Naive B cell (primary cell): Measurements from ENCODE around the gene OOSP2. TPM values are rescaled to one million over a fixed set of nuclear protein-coding genes. Genes with fewer than 3 reads are reported as not detected.

Experiments
- ATAC-seq, 2 donors: fragments of 150-1000 bp; cut with Tn5 transposase; 2 replicates each; pipeline ENCODE4 v1.10.0; 2021; ENCODE audit warnings: low read depth in 2 of 2, mild to moderate bottlenecking in 2 of 2, moderate library complexity in 2 of 2
- DNase-seq: peaks from one replicate; pipeline ENCODE4 v3.0.0; 2022
- H3K27ac Mint-ChIP-seq, 6 donors: one replicate each; pipeline ENCODE4 v1.8.0; 2020 to 2022; ENCODE audit warnings: mild to moderate bottlenecking in 6 of 6, mixed read lengths in 6 of 6, moderate library complexity in 5 of 6, inconsistent platforms in 2 of 6
- H3K27me3 Mint-ChIP-seq, 3 donors: one replicate each; pipeline ENCODE4 v1.8.0; 2021 to 2022; ENCODE audit warnings: mixed read lengths in 3 of 3, mild to moderate bottlenecking in 1 of 3
- H3K36me3 Mint-ChIP-seq, 2 donors: one replicate each; pipeline ENCODE4 v1.8.0; 2020 to 2022; ENCODE audit warnings: mixed read lengths in 2 of 2, inconsistent platforms in 1 of 2, mild to moderate bottlenecking in 1 of 2
- H3K4me1 Mint-ChIP-seq, 3 donors: one replicate each; pipeline ENCODE4 v1.8.0; 2020 to 2022; ENCODE audit warnings: mixed read lengths in 3 of 3, inconsistent platforms in 1 of 3, mild to moderate bottlenecking in 1 of 3, moderate library complexity in 1 of 3
- H3K4me3 Mint-ChIP-seq, 8 donors: one replicate each; pipeline ENCODE4 v1.8.0; 2020 to 2022; ENCODE audit warnings: mild to moderate bottlenecking in 8 of 8, mixed read lengths in 8 of 8, moderate library complexity in 8 of 8, inconsistent platforms in 2 of 8
- H3K9me3 Mint-ChIP-seq, 7 donors: one replicate each; pipeline ENCODE4 v1.8.0; 2020 to 2022; ENCODE audit warnings: mixed read lengths in 7 of 7, mild to moderate bottlenecking in 5 of 7, inconsistent platforms in 2 of 7, moderate library complexity in 1 of 7
- polyA plus RNA-seq, 6 donors: library from polyadenylated mRNA; unstranded; fragments of 300-500 nt; fragmentation: Illumina TruSeq; gene quantifications; one replicate each; pipeline ENCODE4 v1.2.3, GENCODE V29; 2021; ENCODE audit warnings: low read depth in 6 of 6

OOSP2 gene
- polyA plus RNA-seq, 6 donors from 2014 or later = not detected

- Mint-ChIP-seq H3K4me3 (no peak within 1 kb of the TSS), H3K27me3 (peaks cover 5 to 44% (median 12%) of the 10 kb centered on the region in 3 donors), H3K27ac (no peak within 1 kb of the TSS), H3K36me3 (no peaks in the 10 kb centered on the region), H3K4me1 (peaks cover 0 to 6% (median 0%) of the 10 kb centered on the region in 3 donors), H3K9me3 (peaks cover 0 to 3% (median 0%) of the 10 kb centered on the region in 7 donors)
- DNase-seq (no peak), ATAC-seq (no peak)
Observed at GRCh38 chr11:60088364-60088763, 48.2 kb downstream of the OOSP2 start, which contains the start of gene MS4A2. Gene MS4A2 (plus strand): TSS chr11:60088664. CDS start chr11:60088766, 102 bp downstream.

DNA sequence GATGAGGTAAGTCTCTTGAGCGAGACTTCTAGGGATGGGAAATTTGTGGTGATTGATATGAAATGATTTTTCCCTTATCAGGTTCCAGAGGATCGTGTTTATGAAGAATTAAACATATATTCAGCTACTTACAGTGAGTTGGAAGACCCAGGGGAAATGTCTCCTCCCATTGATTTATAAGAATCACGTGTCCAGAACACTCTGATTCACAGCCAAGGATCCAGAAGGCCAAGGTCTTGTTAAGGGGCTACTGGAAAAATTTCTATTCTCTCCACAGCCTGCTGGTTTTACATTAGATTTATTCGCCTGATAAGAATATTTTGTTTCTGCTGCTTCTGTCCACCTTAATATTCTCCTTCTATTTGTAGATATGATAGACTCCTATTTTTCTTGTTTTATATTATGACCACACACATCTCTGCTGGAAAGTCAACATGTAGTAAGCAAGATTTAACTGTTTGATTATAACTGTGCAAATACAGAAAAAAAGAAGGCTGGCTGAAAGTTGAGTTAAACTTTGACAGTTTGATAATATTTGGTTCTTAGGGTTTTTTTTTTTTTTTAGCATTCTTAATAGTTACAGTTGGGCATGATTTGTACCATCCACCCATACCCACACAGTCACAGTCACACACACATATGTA lies 55.4 kb downstream of the OOSP2 start:
- H3K9me3 Mint-ChIP-seq = no peaks in the 10 kb centered on the region
- no peak overlapping the region for H3K4me3 Mint-ChIP-seq
- no peak overlapping the region for H3K27ac Mint-ChIP-seq
- peaks cover 0 to 14% (median 5%) of the 10 kb centered on the region in 3 donors for H3K4me1 Mint-ChIP-seq
- ATAC-seq (no peak), DNase-seq (no peak)
- H3K27me3 Mint-ChIP-seq = peaks cover 0 to 9% (median 4%) of the 10 kb centered on the region in 3 donors
- H3K36me3 Mint-ChIP-seq = no peaks in the 10 kb centered on the region

GRCh38 chr11:60097189-60097588 lies 57.0 kb downstream of the OOSP2 start:
- H3K36me3 Mint-ChIP-seq = no peaks in the 10 kb centered on the region
- ATAC-seq (no peak), DNase-seq (no peak)
- H3K4me1 Mint-ChIP-seq = peaks cover 12 to 29% (median 15%) of the 10 kb centered on the region in 3 donors
- H3K27me3 Mint-ChIP-seq = peaks cover 0 to 9% (median 4%) of the 10 kb centered on the region in 3 donors
- no peaks in the 10 kb centered on the region for H3K9me3 Mint-ChIP-seq
- H3K27ac Mint-ChIP-seq = no peak overlapping the region
- no peak overlapping the region for H3K4me3 Mint-ChIP-seq

Other genes with a start within 250 kb of the OOSP2 start
- gene MRPL16, start 229.6 kb upstream of the OOSP2 start, polyA plus RNA-seq = 10 to 100 TPM; 61.8 to 95.9 (median 84.3) TPM
- gene CBLIF, start 194.9 kb upstream of the OOSP2 start, polyA plus RNA-seq = not detected
- gene TCN1, start 173.9 kb upstream of the OOSP2 start, polyA plus RNA-seq = not detected
- not detected for gene OOSP3, start 161.6 kb upstream of the OOSP2 start, polyA plus RNA-seq
- not detected for gene OOSP1, start 102.0 kb upstream of the OOSP2 start, polyA plus RNA-seq
- not detected for gene OOSP4A, start 76.4 kb upstream of the OOSP2 start, polyA plus RNA-seq
- not detected for gene OOSP4B, start 23.2 kb upstream of the OOSP2 start, polyA plus RNA-seq
- gene MS4A3, start 16.3 kb downstream of the OOSP2 start, polyA plus RNA-seq = under 1 TPM in 1 of 6 donors, not detected in 5; 0.57 TPM
- not detected for gene MS4A2, start 48.3 kb downstream of the OOSP2 start, polyA plus RNA-seq
- gene MS4A6A, start 142.7 kb downstream of the OOSP2 start, polyA plus RNA-seq = 10 to 100 TPM in 2 of 6 donors, 1 to 10 TPM in 4; 1.5 to 11.3 (median 3.3) TPM
- gene MS4A4E, start 202.7 kb downstream of the OOSP2 start, polyA plus RNA-seq = not detected
- gene MS4A4A, start 240.3 kb downstream of the OOSP2 start, polyA plus RNA-seq = under 1 TPM in 2 of 6 donors, not detected in 4; 0.16 to 0.34 TPM